Natural killer cell (primary cell): ENCODE measurements around the gene MYLK. TPM values are rescaled to one million over a fixed set of nuclear protein-coding genes. Genes with fewer than 3 reads are reported as not detected.

Experiments
- ATAC-seq, 3 donors: fragments of 150-1000 bp in 2 of 3; fragments of 200-7000 bp in 1 of 3; cut with Tn5 transposase; 1 replicate in 1 of 3; 2 replicates in 2 of 3; pipeline ENCODE4 v1.10.0; 2021; ENCODE audit warnings: mild to moderate bottlenecking in 2 of 3, moderate library complexity in 2 of 3
- DNase-seq, 2 donors: peaks; one replicate each; pipeline versions ENCODE4 v3.0.0 to v3.0.0-alpha.2; 2013 to 2021; ENCODE audit warnings: mixed read lengths in 1 of 2
- H3K27ac ChIP-seq: one replicate; pipeline ENCODE4 v1.5.1; 2013; ENCODE audit warnings: mild to moderate bottlenecking, low read length
- H3K27me3 ChIP-seq: one replicate; pipeline ENCODE4 v1.6.1; 2013; ENCODE audit warnings: low read length; ENCODE audit not compliant: control insufficient read depth, insufficient read depth
- H3K36me3 ChIP-seq: one replicate; pipeline ENCODE4 v1.6.1; 2013; ENCODE audit warnings: low read length; ENCODE audit not compliant: control insufficient read depth, insufficient read depth
- H3K4me1 ChIP-seq: one replicate; pipeline ENCODE4 v1.6.1; 2013; ENCODE audit warnings: low read length; ENCODE audit not compliant: control insufficient read depth, insufficient read depth
- H3K4me3 ChIP-seq: one replicate; pipeline ENCODE4 v1.5.1; 2013; ENCODE audit warnings: low read length
- H3K9me3 ChIP-seq: one replicate; pipeline ENCODE4 v1.6.1; 2013; ENCODE audit warnings: low read length; ENCODE audit not compliant: control insufficient read depth, insufficient read depth
- H3K27ac Mint-ChIP-seq, 2 donors: one replicate each; pipeline ENCODE4 v1.8.0; 2022; ENCODE audit warnings: mild to moderate bottlenecking in 2 of 2, mixed read lengths in 2 of 2, moderate library complexity in 1 of 2
- H3K27me3 Mint-ChIP-seq, 2 donors: one replicate each; pipeline ENCODE4 v1.8.0; 2022; ENCODE audit warnings: low read depth in 2 of 2, mixed read lengths in 2 of 2
- H3K36me3 Mint-ChIP-seq: one replicate; pipeline ENCODE4 v1.8.0; 2022; ENCODE audit warnings: mixed read lengths
- H3K4me1 Mint-ChIP-seq, 2 donors: one replicate each; pipeline ENCODE4 v1.8.0; 2022; ENCODE audit warnings: mixed read lengths in 2 of 2
- H3K4me3 Mint-ChIP-seq: one replicate; pipeline ENCODE4 v1.8.0; 2022; ENCODE audit warnings: mild to moderate bottlenecking, moderate library complexity, mixed read lengths
- H3K9me3 Mint-ChIP-seq, 2 donors: one replicate each; pipeline ENCODE4 v1.8.0; 2022; ENCODE audit warnings: mixed read lengths in 2 of 2
- WGBS: methylation state at CpG from one replicate; pipeline ENCODE4 v1.1.7; 2013; ENCODE audit warnings: missing lambda C conversion rate; ENCODE audit not compliant: insufficient coverage; 5-methylcytosine and 5-hydroxymethylcytosine counted together
- intact Hi-C: fragments of 100-400 bp; cut with micrococcal nuclease; formaldehyde crosslinking; loops from one replicate; pipeline ENCODE4 v1.14.2; 2022
- total RNA-seq, 4 donors: library from RNA; stranded (reverse); fragments of 120-200 nt in 1 of 4; gene quantifications; one replicate each; pipeline versions ENCODE4 v1.2.3 to v1.2.4, GENCODE V29; 2013 to 2022
- TF ChIP-seq, protein P1 (sequence below): fragments of 200-600 bp; IDR thresholded peaks from one replicate; pipeline ENCODE4 v1.8.0; 2022; ENCODE audit warnings: antibody characterized with exemption

The MYLK gene
- total RNA-seq, 3 donors from 2014 or later (not counting 1 experiment from before 2014, with no cell fraction given): 0.39 to 5.4 (median 3.4) TPM

DNA sequence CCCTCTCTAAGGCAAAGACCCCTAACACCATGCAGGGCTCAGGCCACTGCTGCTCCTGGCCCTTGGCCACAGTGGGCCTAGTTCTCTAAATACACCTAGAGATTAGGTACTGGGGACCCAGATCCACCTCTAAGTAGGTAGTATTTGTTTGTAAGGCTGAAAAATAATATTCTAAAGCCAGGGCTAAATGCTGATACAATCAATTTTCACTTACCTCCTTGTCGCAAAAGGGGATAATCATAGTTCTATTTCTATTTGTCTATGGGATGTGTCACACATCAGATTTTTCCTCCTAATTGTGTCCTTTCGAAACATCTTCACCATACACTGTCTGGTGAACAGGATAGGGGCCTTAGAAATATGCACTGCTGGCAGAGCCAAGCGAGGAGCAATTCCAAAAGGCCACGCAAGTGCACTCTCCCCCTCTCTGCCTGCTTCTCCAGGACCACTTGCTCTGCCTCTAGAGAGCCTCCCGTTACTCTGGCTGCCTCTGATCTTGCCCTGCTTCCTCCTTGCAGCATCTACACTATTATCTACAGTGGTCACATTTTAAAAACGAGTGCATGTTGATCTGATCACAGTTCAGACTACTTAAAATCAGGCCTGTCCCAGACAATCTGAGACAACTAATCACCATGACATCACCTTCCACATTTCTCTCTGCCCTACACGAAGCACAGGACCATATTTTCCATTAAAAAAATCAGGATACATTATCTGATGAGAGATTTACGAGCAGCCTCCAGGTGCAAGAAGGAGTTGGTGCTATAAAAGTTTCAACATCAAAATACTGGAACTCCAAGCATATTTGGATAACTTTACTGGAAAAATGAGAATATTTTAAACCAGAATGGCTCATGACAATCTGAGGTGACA is 115.4 kb downstream of the MYLK start:
- H3K36me3 Mint-ChIP-seq: no peaks in the 10 kb centered on the region
- Histone ChIP-seq H3K36me3 (no peaks in the 10 kb centered on the region), H3K4me3 (no peak overlapping the region), H3K4me1 (no peaks in the 10 kb centered on the region), H3K27me3 (no peaks in the 10 kb centered on the region), H3K9me3 (no peaks in the 10 kb centered on the region), H3K27ac (no peak overlapping the region)
- no peaks in the 10 kb centered on the region for H3K4me1 Mint-ChIP-seq
- 68% methylated on average over 5 of the region's 8 CpGs for WGBS
- TF ChIP-seq, protein P1, sequence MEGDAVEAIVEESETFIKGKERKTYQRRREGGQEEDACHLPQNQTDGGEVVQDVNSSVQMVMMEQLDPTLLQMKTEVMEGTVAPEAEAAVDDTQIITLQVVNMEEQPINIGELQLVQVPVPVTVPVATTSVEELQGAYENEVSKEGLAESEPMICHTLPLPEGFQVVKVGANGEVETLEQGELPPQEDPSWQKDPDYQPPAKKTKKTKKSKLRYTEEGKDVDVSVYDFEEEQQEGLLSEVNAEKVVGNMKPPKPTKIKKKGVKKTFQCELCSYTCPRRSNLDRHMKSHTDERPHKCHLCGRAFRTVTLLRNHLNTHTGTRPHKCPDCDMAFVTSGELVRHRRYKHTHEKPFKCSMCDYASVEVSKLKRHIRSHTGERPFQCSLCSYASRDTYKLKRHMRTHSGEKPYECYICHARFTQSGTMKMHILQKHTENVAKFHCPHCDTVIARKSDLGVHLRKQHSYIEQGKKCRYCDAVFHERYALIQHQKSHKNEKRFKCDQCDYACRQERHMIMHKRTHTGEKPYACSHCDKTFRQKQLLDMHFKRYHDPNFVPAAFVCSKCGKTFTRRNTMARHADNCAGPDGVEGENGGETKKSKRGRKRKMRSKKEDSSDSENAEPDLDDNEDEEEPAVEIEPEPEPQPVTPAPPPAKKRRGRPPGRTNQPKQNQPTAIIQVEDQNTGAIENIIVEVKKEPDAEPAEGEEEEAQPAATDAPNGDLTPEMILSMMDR: no peak
- H3K27ac Mint-ChIP-seq: no peak overlapping the region
- ATAC-seq (no peak), DNase-seq (no peak)
- H3K9me3 Mint-ChIP-seq: no peaks in the 10 kb centered on the region
- no peak overlapping the region for H3K4me3 Mint-ChIP-seq
- peaks cover 0 to 14% of the 10 kb centered on the region in 2 donors for H3K27me3 Mint-ChIP-seq
- intact Hi-C loops: no loop called here

DNA sequence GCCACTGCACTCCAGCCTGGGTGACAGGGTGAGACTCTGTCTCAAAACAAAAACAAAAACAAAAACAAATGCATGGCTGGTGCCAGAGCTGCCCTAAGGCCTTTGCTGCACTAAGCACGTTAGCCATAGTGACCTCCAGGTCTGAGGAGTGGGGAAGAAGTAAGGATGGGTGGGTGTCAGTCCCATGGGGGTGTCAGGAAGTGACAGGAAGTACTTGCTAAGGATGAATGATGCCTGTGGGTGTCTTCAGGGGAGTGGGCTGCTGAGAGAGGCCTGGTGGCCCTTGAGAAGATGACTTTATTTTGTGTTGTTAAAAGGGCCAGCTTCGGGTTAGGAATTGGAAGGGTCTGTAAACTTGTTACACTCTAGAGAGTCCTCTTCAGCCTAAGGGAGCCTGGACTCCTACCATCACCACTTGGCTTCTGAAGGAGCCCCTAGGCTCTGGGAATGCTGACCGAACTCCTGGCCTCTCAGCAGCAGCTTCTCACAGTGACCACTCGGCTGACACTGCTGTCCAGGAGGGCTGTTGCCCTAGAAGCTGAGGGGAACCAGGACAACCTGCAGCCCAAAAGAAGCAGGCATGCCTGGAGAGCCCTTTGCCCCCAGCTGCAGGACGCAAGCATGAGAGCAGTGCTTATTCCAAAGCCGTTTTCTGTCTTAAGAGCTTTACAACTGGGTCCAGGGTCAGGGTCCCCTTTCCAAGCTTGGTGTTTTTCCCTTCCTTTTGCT is 116.4 kb downstream of the MYLK start:
- TF ChIP-seq, protein P1: no peak
- Histone ChIP-seq H3K4me3 (no peak overlapping the region), H3K4me1 (no peaks in the 10 kb centered on the region), H3K27ac (no peak overlapping the region), H3K36me3 (no peaks in the 10 kb centered on the region), H3K27me3 (no peaks in the 10 kb centered on the region), H3K9me3 (no peaks in the 10 kb centered on the region)
- intact Hi-C loops: no loop called here
- Mint-ChIP-seq H3K9me3 (no peaks in the 10 kb centered on the region), H3K27me3 (peaks cover 0 to 14% of the 10 kb centered on the region in 2 donors), H3K36me3 (no peaks in the 10 kb centered on the region), H3K4me3 (no peak overlapping the region), H3K27ac (no peak overlapping the region), H3K4me1 (no peaks in the 10 kb centered on the region)
- 86% methylated on average over 6 of the region's 6 CpGs for WGBS
- no peak for DNase-seq
- no peak for ATAC-seq

DNA sequence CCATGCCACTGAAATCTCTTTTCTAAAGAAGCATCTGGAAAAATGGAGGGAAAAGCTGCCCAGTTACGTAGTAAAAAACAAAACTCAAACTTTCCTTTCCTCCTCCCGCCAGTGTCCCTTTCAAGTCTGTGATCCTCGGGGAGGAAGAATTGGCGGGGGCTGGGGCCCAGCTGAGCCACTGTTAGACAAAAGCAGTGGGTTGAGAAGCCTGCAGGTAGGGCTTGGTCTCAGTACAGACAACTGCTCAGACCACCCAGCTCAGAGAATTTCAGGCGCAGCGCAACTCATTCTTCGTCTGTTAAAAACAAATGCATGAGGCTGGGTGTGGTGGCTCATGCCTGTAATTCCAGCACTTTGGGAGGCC is 117.1 kb downstream of the MYLK start:
- TF ChIP-seq, protein P1: no peak
- Mint-ChIP-seq H3K27me3 (peaks cover 0 to 14% of the 10 kb centered on the region in 2 donors), H3K9me3 (no peaks in the 10 kb centered on the region), H3K4me3 (no peak overlapping the region), H3K36me3 (no peaks in the 10 kb centered on the region), H3K27ac (no peak overlapping the region), H3K4me1 (no peaks in the 10 kb centered on the region)
- Histone ChIP-seq H3K36me3 (no peaks in the 10 kb centered on the region), H3K4me1 (no peaks in the 10 kb centered on the region), H3K27ac (no peak overlapping the region), H3K27me3 (no peaks in the 10 kb centered on the region), H3K4me3 (no peak overlapping the region), H3K9me3 (no peaks in the 10 kb centered on the region)
- no peak for ATAC-seq
- 87% methylated on average over 7 of the region's 7 CpGs for WGBS
- DNase-seq: no peak
- intact Hi-C loops: no loop called here
